MM.1S (cell line): ENCODE measurements around the gene KRTAP9-6.
"Not testable (repeated sequence)": the region's sequence is repeated elsewhere in the genome, so short reads cannot be mapped to it uniquely, and the experiment has no call there.

Experiments used
- DNase-seq: peaks from one replicate; pipeline ENCODE4 v3.0.0-alpha.2; 2015
- H2AFZ ChIP-seq: fragments of 300-600 bp; sonication (generic); 2 replicates; pipeline ENCODE4 v1.6.0; 2016; ENCODE audit warnings: antibody characterized with exemption, low read length
- H3F3A ChIP-seq: fragments of 300-600 bp; sonication (generic); 2 replicates; pipeline ENCODE4 v1.6.1; 2016; ENCODE audit warnings: mild to moderate bottlenecking, antibody characterized with exemption, low read length, moderate library complexity, mixed read lengths; ENCODE audit not compliant: insufficient read depth
- H3K27ac ChIP-seq: fragments of 300-600 bp; sonication (generic); 2 replicates; pipeline ENCODE4 v1.5.1; 2016; ENCODE audit warnings: mild to moderate bottlenecking, low read length
- H3K27me3 ChIP-seq: fragments of 300-600 bp; sonication (generic); replicated peaks from 2 replicates; pipeline ENCODE4 v1.6.0; 2016; ENCODE audit warnings: low read length; ENCODE audit not compliant: insufficient read depth
- H3K36me3 ChIP-seq: fragments of 300-600 bp; sonication (generic); replicated peaks from 2 replicates; pipeline ENCODE4 v1.6.1; 2016; ENCODE audit warnings: mild to moderate bottlenecking, low read length, mixed read lengths; ENCODE audit not compliant: insufficient read depth
- H3K4me1 ChIP-seq: fragments of 300-600 bp; sonication (generic); 2 replicates; pipeline ENCODE4 v1.6.1; 2016; ENCODE audit warnings: low read length, mixed read lengths
- H3K4me2 ChIP-seq: fragments of 300-600 bp; sonication (generic); 2 replicates; pipeline ENCODE4 v1.6.0; 2016; ENCODE audit warnings: low read depth, low read length
- H3K4me3 ChIP-seq: fragments of 300-600 bp; sonication (generic); 2 replicates; pipeline ENCODE4 v1.5.1; 2016; ENCODE audit warnings: low read length, mixed read lengths
- H3K79me2 ChIP-seq: fragments of 300-600 bp; sonication (generic); 2 replicates; pipeline ENCODE4 v1.6.1; 2016; ENCODE audit warnings: mixed run types, low read length, mixed read lengths
- H3K9ac ChIP-seq: fragments of 300-600 bp; sonication (generic); 2 replicates; pipeline ENCODE4 v1.6.1; 2016; ENCODE audit warnings: low read length, mixed read lengths
- H3K9me2 ChIP-seq: fragments of 300-600 bp; sonication (generic); replicated peaks from 2 replicates; pipeline ENCODE4 v1.6.1; 2016; ENCODE audit warnings: mild to moderate bottlenecking, low read length, mixed read lengths; ENCODE audit not compliant: insufficient read depth
- H3K9me3 ChIP-seq: fragments of 300-600 bp; sonication (generic); replicated peaks from 2 replicates; pipeline ENCODE4 v1.6.1; 2016; ENCODE audit warnings: mild to moderate bottlenecking, low read length, mixed read lengths; ENCODE audit not compliant: insufficient read depth
- H4K20me1 ChIP-seq: fragments of 300-600 bp; sonication (generic); 2 replicates; pipeline ENCODE4 v1.6.1; 2016; ENCODE audit warnings: mild to moderate bottlenecking, low read length, moderate library complexity, mixed read lengths; ENCODE audit not compliant: insufficient read depth
- EZH2 ChIP-seq: fragments of 300-600 bp; sonication (generic); optimal IDR thresholded peaks from 2 replicates; pipeline ENCODE3; 2017; ENCODE audit warnings: low read depth, mild to moderate bottlenecking, antibody characterized with exemption, low read length, mixed read lengths
- EZH2phosphoT487 ChIP-seq: fragments of 300-600 bp; sonication (generic); IDR thresholded peaks from 2 replicates; pipeline ENCODE4 v1.6.1; 2018; ENCODE audit warnings: antibody characterized with exemption, low read length
- TF ChIP-seq, protein P1 (sequence below): fragments of 300-600 bp; sonication (generic); IDR thresholded peaks from 2 replicates; pipeline ENCODE4 v1.5.1; 2016; ENCODE audit warnings: antibody characterized with exemption, low read length, mixed read lengths

KRTAP9-6 gene

DNA sequence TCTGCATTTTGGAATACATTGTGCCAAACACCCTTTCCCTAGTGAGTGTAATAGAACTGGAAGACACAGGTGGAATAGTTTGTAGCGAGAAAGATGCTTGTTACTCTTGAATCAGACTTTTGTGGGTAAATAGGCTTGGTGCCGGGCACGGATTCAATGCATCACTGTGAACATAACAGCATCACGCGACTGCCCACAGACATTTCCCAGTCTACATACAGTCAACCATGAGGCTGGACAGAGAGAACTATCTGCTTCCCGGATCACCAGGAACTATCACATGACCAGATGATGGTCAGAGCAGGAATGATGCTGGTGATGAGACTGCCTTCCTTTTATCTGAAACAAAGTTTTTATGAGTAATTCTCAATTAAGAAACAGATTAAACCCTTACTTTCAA is 39.1 kb upstream of the KRTAP9-6 start:
- Histone ChIP-seq H3K4me1 (no peaks in the 10 kb centered on the region), H3K4me2 (no peak overlapping the region), H4K20me1 (no peaks in the 10 kb centered on the region), H3K27me3 (no peaks in the 10 kb centered on the region), H3K36me3 (no peaks in the 10 kb centered on the region), H3K4me3 (no peak overlapping the region), H3K9ac (no peak overlapping the region), H2AFZ (no peak overlapping the region), H3K9me2 (no peaks in the 10 kb centered on the region), H3K9me3 (no peaks in the 10 kb centered on the region), H3F3A (no peaks in the 10 kb centered on the region), H3K79me2 (no peaks in the 10 kb centered on the region), H3K27ac (no peak overlapping the region)
- TF ChIP-seq EZH2 (no peak), EZH2phosphoT487 (no peak)
- TF ChIP-seq, protein P1, sequence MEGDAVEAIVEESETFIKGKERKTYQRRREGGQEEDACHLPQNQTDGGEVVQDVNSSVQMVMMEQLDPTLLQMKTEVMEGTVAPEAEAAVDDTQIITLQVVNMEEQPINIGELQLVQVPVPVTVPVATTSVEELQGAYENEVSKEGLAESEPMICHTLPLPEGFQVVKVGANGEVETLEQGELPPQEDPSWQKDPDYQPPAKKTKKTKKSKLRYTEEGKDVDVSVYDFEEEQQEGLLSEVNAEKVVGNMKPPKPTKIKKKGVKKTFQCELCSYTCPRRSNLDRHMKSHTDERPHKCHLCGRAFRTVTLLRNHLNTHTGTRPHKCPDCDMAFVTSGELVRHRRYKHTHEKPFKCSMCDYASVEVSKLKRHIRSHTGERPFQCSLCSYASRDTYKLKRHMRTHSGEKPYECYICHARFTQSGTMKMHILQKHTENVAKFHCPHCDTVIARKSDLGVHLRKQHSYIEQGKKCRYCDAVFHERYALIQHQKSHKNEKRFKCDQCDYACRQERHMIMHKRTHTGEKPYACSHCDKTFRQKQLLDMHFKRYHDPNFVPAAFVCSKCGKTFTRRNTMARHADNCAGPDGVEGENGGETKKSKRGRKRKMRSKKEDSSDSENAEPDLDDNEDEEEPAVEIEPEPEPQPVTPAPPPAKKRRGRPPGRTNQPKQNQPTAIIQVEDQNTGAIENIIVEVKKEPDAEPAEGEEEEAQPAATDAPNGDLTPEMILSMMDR = no peak
- DNase-seq = no peak

DNA sequence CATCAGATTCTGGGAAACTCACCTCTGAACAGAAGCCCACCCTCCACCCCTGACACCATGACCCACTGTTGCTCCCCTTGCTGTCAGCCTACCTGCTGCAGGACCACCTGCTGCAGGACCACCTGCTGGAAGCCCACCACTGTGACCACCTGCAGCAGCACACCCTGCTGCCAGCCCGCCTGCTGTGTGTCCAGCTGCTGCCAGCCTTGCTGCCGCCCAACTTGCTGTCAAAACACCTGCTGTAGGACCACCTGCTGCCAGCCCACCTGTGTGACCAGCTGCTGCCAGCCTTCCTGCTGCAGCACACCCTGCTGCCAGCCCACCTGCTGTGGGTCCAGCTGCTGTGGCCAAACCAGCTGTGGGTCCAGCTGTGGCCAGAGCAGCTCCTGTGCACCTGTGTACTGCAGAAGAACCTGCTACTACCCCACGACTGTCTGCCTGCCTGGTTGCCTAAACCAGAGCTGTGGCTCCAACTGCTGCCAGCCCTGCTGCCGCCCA is 38.5 kb upstream of the KRTAP9-6 start, which contains the start of gene KRTAP9-2:
TSS of gene KRTAP9-2 (plus strand) at position 51 of the 498 bp plus-strand sequence. CDS start at position 58, 7 bp downstream.
- not testable (repeated sequence) for H4K20me1 ChIP-seq, H3K79me2 ChIP-seq, H3K4me1 ChIP-seq, H3K9ac ChIP-seq, H3K27ac ChIP-seq, H3F3A ChIP-seq, H3K9me3 ChIP-seq, DNase-seq, H3K36me3 ChIP-seq, H3K9me2 ChIP-seq, H3K27me3 ChIP-seq, H2AFZ ChIP-seq, H3K4me2 ChIP-seq, H3K4me3 ChIP-seq

DNA sequence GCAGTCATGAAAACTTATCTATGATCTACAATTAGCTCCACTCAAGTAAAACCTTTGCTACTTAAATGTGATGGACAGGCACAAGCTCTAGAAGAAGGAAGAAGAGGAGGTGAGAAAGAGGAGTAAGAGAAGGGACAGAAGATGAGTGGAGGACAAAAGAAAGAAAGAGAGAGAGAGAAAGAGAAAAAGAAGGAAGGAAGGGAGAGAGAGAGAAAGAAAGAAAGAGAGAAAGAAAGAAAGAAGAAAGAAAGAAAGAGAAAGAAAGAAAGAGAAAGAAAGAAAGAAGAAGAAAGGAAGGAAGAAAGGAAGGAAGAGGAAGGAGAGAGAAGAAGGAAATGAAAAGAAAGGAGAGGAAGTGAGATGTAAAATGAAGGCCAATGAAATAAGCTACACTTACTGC is 35.1 kb upstream of the KRTAP9-6 start:
- H3F3A ChIP-seq = no peaks in the 10 kb centered on the region
- no peaks in the 10 kb centered on the region for H3K27me3 ChIP-seq
- no peak overlapping the region for H3K4me3 ChIP-seq
- H3K79me2 ChIP-seq = no peaks in the 10 kb centered on the region
- no peak overlapping the region for H3K9ac ChIP-seq
- 0 out of 2 replicates have a peak, but pooled peaks cover 6% of the 10 kb centered on the region for H3K4me1 ChIP-seq
- H3K9me2 ChIP-seq = no peaks in the 10 kb centered on the region
- no peaks in the 10 kb centered on the region for H4K20me1 ChIP-seq
- no peak overlapping the region for H3K27ac ChIP-seq
- H3K4me2 ChIP-seq = no peak overlapping the region
- no peak for DNase-seq
- no peaks in the 10 kb centered on the region for H3K36me3 ChIP-seq
- no peak for TF ChIP-seq EZH2
- TF ChIP-seq EZH2phosphoT487 = no peak
- TF ChIP-seq, protein P1 = no peak
- no peak overlapping the region for H2AFZ ChIP-seq
- no peaks in the 10 kb centered on the region for H3K9me3 ChIP-seq

DNA sequence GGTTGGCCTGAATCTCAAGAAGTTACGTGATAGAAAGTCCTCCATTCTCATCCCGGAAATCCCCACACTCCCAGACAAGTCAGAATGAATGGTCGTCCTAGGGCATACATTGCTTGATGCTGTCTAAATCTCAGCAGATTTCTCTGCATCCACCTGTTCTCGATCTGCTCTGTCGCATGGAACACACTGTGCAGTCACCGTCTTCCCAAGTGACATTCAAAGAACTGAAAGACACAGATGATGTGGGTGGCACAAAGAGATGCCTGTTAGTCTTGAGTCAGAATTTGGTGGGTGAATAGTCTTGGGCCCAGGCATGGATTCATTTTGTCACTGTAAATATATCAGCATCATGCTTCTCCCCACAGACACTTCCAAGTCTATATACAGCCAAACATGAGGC is 33.4 kb upstream of the KRTAP9-6 start:
- DNase-seq = no peak
- H3K9me3 ChIP-seq = no peaks in the 10 kb centered on the region
- no peak overlapping the region for H3K4me3 ChIP-seq
- no peaks in the 10 kb centered on the region for H3K36me3 ChIP-seq
- H2AFZ ChIP-seq = no peak overlapping the region
- no peaks in the 10 kb centered on the region for H4K20me1 ChIP-seq
- H3K27me3 ChIP-seq = no peaks in the 10 kb centered on the region
- TF ChIP-seq, protein P1 = no peak
- TF ChIP-seq EZH2phosphoT487 (no peak), EZH2 (no peak)
- no peaks in the 10 kb centered on the region for H3F3A ChIP-seq
- no peaks in the 10 kb centered on the region for H3K79me2 ChIP-seq
- no peaks in the 10 kb centered on the region for H3K9me2 ChIP-seq
- no peak overlapping the region for H3K27ac ChIP-seq
- H3K9ac ChIP-seq = no peak overlapping the region
- H3K4me2 ChIP-seq = no peak overlapping the region
- 0 out of 2 replicates have a peak, but pooled peaks cover 6% of the 10 kb centered on the region for H3K4me1 ChIP-seq

DNA sequence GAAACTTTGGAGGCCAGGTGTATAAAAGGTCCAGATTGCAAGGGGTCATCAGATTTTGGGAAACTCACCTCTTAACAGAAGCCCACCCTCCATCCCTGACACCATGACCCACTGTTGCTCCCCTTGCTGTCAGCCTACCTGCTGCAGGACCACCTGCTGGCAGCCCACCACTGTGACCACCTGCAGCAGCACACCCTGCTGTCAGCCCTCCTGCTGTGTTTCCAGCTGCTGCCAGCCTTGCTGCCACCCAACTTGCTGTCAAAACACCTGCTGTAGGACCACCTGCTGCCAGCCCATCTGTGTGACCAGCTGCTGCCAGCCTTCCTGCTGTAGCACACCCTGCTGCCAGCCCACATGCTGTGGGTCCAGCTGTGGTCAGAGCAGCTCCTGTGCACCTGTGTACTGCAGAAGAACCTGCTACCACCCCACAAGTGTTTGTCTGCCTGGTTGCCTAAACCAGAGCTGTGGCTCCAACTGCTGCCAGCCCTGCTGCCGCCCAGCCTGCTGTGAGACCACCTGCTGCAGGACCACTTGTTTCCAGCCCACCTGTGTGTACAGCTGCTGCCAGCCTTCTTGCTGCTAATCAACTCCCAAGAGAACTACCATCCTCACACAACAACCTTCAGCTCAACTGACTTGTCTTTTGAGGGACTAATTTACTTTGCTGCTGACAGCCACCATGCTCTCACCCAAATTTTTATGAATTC is 32.6 kb upstream of the KRTAP9-6 start, which contains the start of gene KRTAP9-3:
TSS of gene KRTAP9-3 (plus strand) at position 51 of the 707 bp plus-strand sequence. CDS start at position 104, 53 bp downstream.
- peak; percentile 41 for DNase-seq
- not testable (repeated sequence) for H3K27ac ChIP-seq, H3K79me2 ChIP-seq, H3K9me3 ChIP-seq, H3K36me3 ChIP-seq, H3F3A ChIP-seq, H3K4me3 ChIP-seq, H3K27me3 ChIP-seq, H3K9me2 ChIP-seq, H2AFZ ChIP-seq, H3K4me2 ChIP-seq, H4K20me1 ChIP-seq, H3K4me1 ChIP-seq, H3K9ac ChIP-seq
